HepG2 (cell line): ENCODE results near the gene DNAJC4. TPM values are rescaled to one million over a fixed set of nuclear protein-coding genes. Genes with fewer than 3 reads are reported as not detected.
A peak's percentile ranks its signal among the peaks of the same experiment; 100 is the strongest.

Experiments used
- MXD4 ChIP-seq: IDR thresholded peaks from 2 replicates; pipeline ENCODE4 v1.6.1; 2016; ENCODE audit warnings: mild to moderate bottlenecking, missing biosample characterization, missing genetic modification reagents
- PHF20 ChIP-seq: sonication (generic); formaldehyde crosslinking; IDR thresholded peaks from 2 replicates; pipeline ENCODE4 v1.5.0; 2020; ENCODE audit warnings: mild to moderate bottlenecking, missing genetic modification reagents
- PHF21A ChIP-seq: sonication (generic); formaldehyde crosslinking; IDR thresholded peaks from 2 replicates; pipeline ENCODE4 v1.5.0; 2020; ENCODE audit warnings: mild to moderate bottlenecking, missing genetic modification reagents
- SETDB1 ChIP-seq: sonication (generic); formaldehyde crosslinking; IDR thresholded peaks from 2 replicates; pipeline ENCODE4 v1.5.1; 2020; ENCODE audit warnings: missing genetic modification reagents, mild to moderate bottlenecking, borderline replicate concordance
- SRSF9 ChIP-seq: fragments of 200-400 bp; formaldehyde crosslinking; IDR thresholded peaks from 2 replicates; pipeline ENCODE4 v1.6.1; 2018; ENCODE audit warnings: borderline replicate concordance, mild to moderate bottlenecking, low read depth, low read length; ENCODE audit not compliant: insufficient read depth, poor library complexity, severe bottlenecking
- ZBTB3 ChIP-seq: sonication (generic); formaldehyde crosslinking; IDR thresholded peaks from 2 replicates; pipeline ENCODE4 v1.4.0; 2020; ENCODE audit warnings: low read depth, mild to moderate bottlenecking, moderate library complexity, missing genetic modification reagents, borderline replicate concordance
- ZNF556 ChIP-seq: sonication (generic); formaldehyde crosslinking; IDR thresholded peaks from 2 replicates; pipeline ENCODE4 v1.4.0; 2020; ENCODE audit warnings: mild to moderate bottlenecking, missing genetic modification reagents, borderline replicate concordance
- ZNF577 ChIP-seq: sonication (generic); formaldehyde crosslinking; IDR thresholded peaks from 2 replicates; pipeline ENCODE4 v1.4.0; 2020; ENCODE audit warnings: mild to moderate bottlenecking, low read depth, missing genetic modification reagents, borderline replicate concordance
- ZNF703 ChIP-seq: sonication (generic); formaldehyde crosslinking; IDR thresholded peaks from 2 replicates; pipeline ENCODE4 v1.5.1; 2020; ENCODE audit warnings: missing genetic modification reagents, mild to moderate bottlenecking, moderate library complexity, borderline replicate concordance
- ZNF891 ChIP-seq: sonication (generic); formaldehyde crosslinking; IDR thresholded peaks from 2 replicates; pipeline ENCODE4 v1.5.0; 2020; ENCODE audit warnings: mild to moderate bottlenecking, missing genetic modification reagents
- polyA plus RNA-seq, 8 experiments: library from polyadenylated mRNA; depleted of rRNA in 3 of 8; stranded (reverse) in 7 of 8; unstranded in 1 of 8; fragments of >200 nt; fragmentation: Illumina TruSeq in 4 of 8; extraction: Trizol in 4 of 8; gene quantifications; 2 replicates each; pipeline versions ENCODE4 v1.2.1 to v1.2.3, GENCODE V29; 2011 to 2016; ENCODE audit warnings: low read depth in 4 of 8, missing spikeins in 1 of 8, mixed read lengths in 1 of 8; ENCODE audit not compliant: insufficient read depth in 1 of 8
- total RNA-seq, 5 experiments: library from RNA; depleted of rRNA; stranded (reverse); fragments of >200 nt; fragmentation: Illumina TruSeq; extraction: Trizol; gene quantifications; 2 replicates each; pipeline ENCODE4 v1.2.3, GENCODE V29; 2016; ENCODE audit warnings: low read depth in 1 of 5
- TF ChIP-seq, protein P1 (sequence below): sonication (generic); formaldehyde crosslinking; IDR thresholded peaks from 2 replicates; pipeline ENCODE4 v1.5.0; 2020; ENCODE audit warnings: mild to moderate bottlenecking, missing genetic modification reagents
- TF ChIP-seq, protein P2 (sequence below): IDR thresholded peaks from 2 replicates; pipeline ENCODE4 v1.6.1; 2012; ENCODE audit warnings: low read depth, low read length, improper control_type of control experiment
- TF ChIP-seq, protein P3 (sequence below): sonication (generic); formaldehyde crosslinking; IDR thresholded peaks from 2 replicates; pipeline ENCODE4 v1.4.0; 2020; ENCODE audit warnings: mild to moderate bottlenecking, missing genetic modification reagents
- TF ChIP-seq, protein P4 (sequence below): sonication (generic); formaldehyde crosslinking; IDR thresholded peaks from 2 replicates; pipeline ENCODE4 v1.4.0; 2020; ENCODE audit warnings: missing genetic modification reagents, mild to moderate bottlenecking, borderline replicate concordance

The DNAJC4 gene
- total and polyA plus RNA-seq, 2 of the 13 experiments (the other 11 are each of a cell fraction or from before 2014, with no cell fraction given), result 10.3 to 60.8 TPM

DNA sequence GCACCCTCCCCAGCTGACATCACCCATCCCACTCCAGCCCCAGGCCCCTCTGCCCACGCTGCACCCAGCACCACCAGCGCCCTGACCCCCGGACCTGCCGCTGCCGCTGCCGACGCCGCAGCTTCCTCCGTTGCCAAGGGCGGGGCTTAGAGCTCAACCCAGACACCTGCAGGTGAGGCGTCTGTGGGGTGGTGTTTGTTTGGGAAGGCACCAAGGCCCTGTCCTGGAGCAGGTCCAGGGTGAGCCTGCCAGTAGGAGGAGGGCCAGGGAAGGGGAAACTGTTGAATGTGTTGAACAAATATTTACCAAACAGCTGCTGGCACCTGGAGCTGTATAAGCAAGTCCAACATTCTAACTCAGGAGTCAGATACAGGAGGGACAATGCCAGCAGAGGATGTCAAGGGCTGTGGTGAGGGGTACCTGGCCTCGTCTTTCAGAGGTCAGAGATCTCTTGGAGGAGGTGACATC lies 7.2 kb downstream of the DNAJC4 start (continued):
- TF ChIP-seq, protein P1, sequence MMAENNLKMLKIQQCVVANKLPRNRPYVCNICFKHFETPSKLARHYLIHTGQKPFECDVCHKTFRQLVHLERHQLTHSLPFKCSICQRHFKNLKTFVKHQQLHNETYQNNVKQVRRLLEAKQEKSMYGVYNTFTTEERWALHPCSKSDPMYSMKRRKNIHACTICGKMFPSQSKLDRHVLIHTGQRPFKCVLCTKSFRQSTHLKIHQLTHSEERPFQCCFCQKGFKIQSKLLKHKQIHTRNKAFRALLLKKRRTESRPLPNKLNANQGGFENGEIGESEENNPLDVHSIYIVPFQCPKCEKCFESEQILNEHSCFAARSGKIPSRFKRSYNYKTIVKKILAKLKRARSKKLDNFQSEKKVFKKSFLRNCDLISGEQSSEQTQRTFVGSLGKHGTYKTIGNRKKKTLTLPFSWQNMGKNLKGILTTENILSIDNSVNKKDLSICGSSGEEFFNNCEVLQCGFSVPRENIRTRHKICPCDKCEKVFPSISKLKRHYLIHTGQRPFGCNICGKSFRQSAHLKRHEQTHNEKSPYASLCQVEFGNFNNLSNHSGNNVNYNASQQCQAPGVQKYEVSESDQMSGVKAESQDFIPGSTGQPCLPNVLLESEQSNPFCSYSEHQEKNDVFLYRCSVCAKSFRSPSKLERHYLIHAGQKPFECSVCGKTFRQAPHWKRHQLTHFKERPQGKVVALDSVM (CRISPR knock-in tag), result no peak
- no peak for TF ChIP-seq ZNF577 (CRISPR knock-in tag)
- no peak for TF ChIP-seq SETDB1 (CRISPR knock-in tag)
- TF ChIP-seq SRSF9, result no peak
- TF ChIP-seq, protein P2, sequence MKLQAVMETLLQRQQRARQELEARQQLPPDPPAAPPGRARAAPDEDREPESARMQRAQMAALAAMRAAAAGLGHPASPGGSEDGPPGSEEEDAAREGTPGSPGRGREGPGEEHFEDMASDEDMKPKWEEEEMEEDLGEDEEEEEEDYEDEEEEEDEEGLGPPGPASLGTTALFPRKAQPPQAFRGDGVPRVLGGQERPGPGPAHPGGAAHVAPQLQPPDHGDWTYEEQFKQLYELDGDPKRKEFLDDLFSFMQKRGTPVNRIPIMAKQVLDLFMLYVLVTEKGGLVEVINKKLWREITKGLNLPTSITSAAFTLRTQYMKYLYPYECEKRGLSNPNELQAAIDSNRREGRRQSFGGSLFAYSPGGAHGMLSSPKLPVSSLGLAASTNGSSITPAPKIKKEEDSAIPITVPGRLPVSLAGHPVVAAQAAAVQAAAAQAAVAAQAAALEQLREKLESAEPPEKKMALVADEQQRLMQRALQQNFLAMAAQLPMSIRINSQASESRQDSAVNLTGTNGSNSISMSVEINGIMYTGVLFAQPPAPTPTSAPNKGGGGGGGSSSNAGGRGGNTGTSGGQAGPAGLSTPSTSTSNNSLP, result no peak
- TF ChIP-seq PHF21A (CRISPR knock-in tag), result peak; percentile 81
- TF ChIP-seq ZNF556 (CRISPR knock-in tag), result peak; percentile 63; the same call in 1 of the 2 replicates
- no peak for TF ChIP-seq ZBTB3
- TF ChIP-seq, protein P3, sequence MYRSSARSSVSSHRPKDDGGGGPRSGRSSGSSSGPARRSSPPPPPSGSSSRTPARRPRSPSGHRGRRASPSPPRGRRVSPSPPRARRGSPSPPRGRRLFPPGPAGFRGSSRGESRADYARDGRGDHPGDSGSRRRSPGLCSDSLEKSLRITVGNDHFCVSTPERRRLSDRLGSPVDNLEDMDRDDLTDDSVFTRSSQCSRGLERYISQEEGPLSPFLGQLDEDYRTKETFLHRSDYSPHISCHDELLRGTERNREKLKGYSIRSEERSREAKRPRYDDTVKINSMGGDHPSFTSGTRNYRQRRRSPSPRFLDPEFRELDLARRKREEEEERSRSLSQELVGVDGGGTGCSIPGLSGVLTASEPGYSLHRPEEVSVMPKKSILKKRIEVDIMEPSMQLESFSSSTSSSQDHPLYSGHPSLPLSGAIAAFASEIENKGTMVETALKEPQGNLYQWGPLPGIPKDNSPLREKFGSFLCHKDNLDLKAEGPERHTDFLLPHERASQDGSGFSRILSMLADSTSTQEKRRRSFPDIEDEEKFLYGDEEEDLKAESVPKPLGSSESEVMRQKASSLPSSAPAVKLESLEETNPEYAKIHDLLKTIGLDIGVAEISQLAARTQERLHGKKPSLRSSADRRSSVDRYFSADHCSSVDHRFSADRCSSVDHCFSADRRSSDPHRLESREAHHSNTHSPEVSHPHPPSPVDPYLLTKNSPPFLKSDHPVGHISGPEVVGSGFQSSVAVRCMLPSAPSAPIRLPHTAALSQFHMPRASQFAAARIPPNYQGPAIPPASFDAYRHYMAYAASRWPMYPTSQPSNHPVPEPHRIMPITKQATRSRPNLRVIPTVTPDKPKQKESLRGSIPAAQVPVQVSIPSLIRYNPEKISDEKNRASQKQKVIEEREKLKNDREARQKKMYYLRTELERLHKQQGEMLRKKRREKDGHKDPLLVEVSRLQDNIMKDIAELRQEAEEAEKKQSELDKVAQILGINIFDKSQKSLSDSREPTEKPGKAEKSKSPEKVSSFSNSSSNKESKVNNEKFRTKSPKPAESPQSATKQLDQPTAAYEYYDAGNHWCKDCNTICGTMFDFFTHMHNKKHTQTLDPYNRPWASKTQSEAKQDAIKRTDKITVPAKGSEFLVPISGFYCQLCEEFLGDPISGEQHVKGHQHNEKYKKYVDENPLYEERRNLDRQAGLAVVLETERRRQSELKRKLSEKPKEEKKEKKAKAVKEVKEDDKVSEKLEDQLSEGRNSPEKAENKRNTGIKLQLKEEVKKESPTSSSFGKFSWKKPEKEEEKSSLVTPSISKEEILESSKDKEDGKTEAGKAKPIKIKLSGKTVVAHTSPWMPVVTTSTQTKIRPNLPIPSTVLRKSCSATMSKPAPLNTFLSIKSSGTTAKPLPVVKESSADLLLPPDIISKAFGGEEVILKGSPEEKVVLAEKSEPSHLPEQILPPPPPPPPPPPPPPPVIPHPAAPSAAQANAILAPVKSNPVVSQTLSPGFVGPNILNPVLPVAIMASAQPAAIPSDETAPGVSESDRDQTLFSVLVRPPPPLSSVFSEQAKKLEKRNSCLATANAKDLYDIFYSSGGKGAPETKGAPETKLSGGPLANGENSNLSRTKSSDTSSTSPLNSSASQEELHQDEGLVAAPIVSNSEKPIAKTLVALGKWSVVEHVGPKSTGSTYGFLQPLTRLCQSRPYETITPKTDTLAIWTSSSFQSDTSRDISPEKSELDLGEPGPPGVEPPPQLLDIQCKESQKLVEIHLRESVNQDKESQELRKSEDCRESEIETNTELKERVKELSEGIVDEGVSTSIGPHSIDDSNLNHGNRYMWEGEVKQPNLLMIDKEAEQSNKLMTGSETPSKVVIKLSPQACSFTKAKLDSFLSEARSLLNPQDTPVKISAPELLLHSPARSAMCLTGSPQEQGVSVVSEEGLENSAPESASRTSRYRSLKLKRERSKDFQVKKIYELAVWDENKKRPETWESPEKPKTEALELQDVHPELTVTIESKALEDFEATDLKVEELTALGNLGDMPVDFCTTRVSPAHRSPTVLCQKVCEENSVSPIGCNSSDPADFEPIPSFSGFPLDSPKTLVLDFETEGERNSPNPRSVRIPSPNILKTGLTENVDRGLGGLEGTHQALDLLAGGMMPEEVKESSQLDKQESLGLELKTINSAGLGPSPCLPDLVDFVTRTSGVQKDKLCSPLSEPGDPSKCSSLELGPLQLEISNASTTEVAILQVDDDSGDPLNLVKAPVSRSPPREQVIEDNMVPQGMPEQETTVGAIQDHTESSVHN (CRISPR knock-in tag), result no peak
- TF ChIP-seq ZNF703 (CRISPR knock-in tag), result peak; percentile 50; the same call in 1 of the 2 replicates
- TF ChIP-seq, protein P4, sequence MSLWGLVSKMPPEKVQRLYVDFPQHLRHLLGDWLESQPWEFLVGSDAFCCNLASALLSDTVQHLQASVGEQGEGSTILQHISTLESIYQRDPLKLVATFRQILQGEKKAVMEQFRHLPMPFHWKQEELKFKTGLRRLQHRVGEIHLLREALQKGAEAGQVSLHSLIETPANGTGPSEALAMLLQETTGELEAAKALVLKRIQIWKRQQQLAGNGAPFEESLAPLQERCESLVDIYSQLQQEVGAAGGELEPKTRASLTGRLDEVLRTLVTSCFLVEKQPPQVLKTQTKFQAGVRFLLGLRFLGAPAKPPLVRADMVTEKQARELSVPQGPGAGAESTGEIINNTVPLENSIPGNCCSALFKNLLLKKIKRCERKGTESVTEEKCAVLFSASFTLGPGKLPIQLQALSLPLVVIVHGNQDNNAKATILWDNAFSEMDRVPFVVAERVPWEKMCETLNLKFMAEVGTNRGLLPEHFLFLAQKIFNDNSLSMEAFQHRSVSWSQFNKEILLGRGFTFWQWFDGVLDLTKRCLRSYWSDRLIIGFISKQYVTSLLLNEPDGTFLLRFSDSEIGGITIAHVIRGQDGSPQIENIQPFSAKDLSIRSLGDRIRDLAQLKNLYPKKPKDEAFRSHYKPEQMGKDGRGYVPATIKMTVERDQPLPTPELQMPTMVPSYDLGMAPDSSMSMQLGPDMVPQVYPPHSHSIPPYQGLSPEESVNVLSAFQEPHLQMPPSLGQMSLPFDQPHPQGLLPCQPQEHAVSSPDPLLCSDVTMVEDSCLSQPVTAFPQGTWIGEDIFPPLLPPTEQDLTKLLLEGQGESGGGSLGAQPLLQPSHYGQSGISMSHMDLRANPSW (CRISPR knock-in tag), result no peak
- TF ChIP-seq MXD4 (CRISPR knock-in tag), result 0 out of 2 replicates have a peak, but pooled peaks have one; percentile 32
- no peak for TF ChIP-seq PHF20 (CRISPR knock-in tag)
- no peak for TF ChIP-seq ZNF891 (CRISPR knock-in tag)
